GM23338 (cell line): Measurements from ENCODE around the gene PLA2G12A. TPM values are rescaled to one million over a fixed set of nuclear protein-coding genes. Genes with fewer than 3 reads are reported as not detected.

ENCODE experiments used
- ATAC-seq: fragments of 200-7000 bp; cut with Tn5 transposase; 3 replicates; pipeline ENCODE4 v1.9.1; 2020
- DNase-seq: peaks from one replicate; pipeline ENCODE4 v3.0.0-alpha.2; 2015; ENCODE audit warnings: low spot score
- H2AFZ ChIP-seq: fragments of 200-600 bp; sonication (generic); 2 replicates; pipeline ENCODE4 v1.8.0; 2016; ENCODE audit warnings: antibody characterized with exemption, mild to moderate bottlenecking, moderate library complexity
- H3F3A ChIP-seq: fragments of 200-600 bp; sonication (generic); replicated peaks from 2 replicates; pipeline ENCODE4 v1.8.0; 2017; ENCODE audit warnings: antibody characterized with exemption, mixed run types, low read depth
- H3K27ac ChIP-seq: fragments of 200-600 bp; sonication (generic); 2 replicates; pipeline ENCODE4 v1.6.1; 2016; ENCODE audit warnings: low read depth
- H3K27me3 ChIP-seq: fragments of 200-600 bp; sonication (generic); 2 replicates; pipeline ENCODE4 v1.8.0; 2016; ENCODE audit warnings: mild to moderate bottlenecking, mixed run types, moderate library complexity; ENCODE audit not compliant: insufficient read depth
- H3K36me3 ChIP-seq: fragments of 200-600 bp; sonication (generic); 2 replicates; pipeline ENCODE4 v1.8.0; 2016; ENCODE audit warnings: mild to moderate bottlenecking; ENCODE audit not compliant: insufficient read depth
- H3K4me1 ChIP-seq: fragments of 200-600 bp; sonication (generic); 2 replicates; pipeline ENCODE4 v1.8.0; 2016; ENCODE audit warnings: mild to moderate bottlenecking, moderate library complexity; ENCODE audit not compliant: insufficient read depth
- H3K4me2 ChIP-seq: fragments of 200-600 bp; sonication (generic); 2 replicates; pipeline ENCODE4 v1.7.1; 2017; ENCODE audit warnings: mixed run types
- H3K4me3 ChIP-seq: fragments of 200-600 bp; sonication (generic); 2 replicates; pipeline ENCODE4 v1.6.1; 2016; ENCODE audit warnings: mixed run types
- H3K79me2 ChIP-seq: fragments of 200-600 bp; sonication (generic); replicated peaks from 2 replicates; pipeline ENCODE4 v1.8.0; 2017; ENCODE audit warnings: mild to moderate bottlenecking; ENCODE audit not compliant: insufficient read depth
- H3K9me2 ChIP-seq: fragments of 200-600 bp; sonication (generic); 2 replicates; pipeline ENCODE4 v1.8.0; 2017; ENCODE audit not compliant: insufficient read depth
- H4K20me1 ChIP-seq: fragments of 200-600 bp; sonication (generic); replicated peaks from 2 replicates; pipeline ENCODE4 v1.8.0; 2017; ENCODE audit warnings: mild to moderate bottlenecking; ENCODE audit not compliant: insufficient read depth
- H3K27ac Mint-ChIP-seq: 2 replicates; pipeline ENCODE4 v1.8.0; 2020; ENCODE audit warnings: inconsistent platforms, mild to moderate bottlenecking, moderate library complexity, mixed read lengths
- H3K27me3 Mint-ChIP-seq: 3 replicates; pipeline ENCODE4 v1.8.0; 2022; ENCODE audit warnings: low read depth, mild to moderate bottlenecking, moderate library complexity, mixed read lengths, inconsistent platforms; ENCODE audit not compliant: insufficient read depth, poor library complexity
- H3K36me3 Mint-ChIP-seq: 3 replicates; pipeline ENCODE4 v1.8.0; 2021; ENCODE audit warnings: low read depth, mild to moderate bottlenecking, inconsistent platforms, moderate library complexity, mixed read lengths
- H3K4me1 Mint-ChIP-seq: 3 replicates; pipeline ENCODE4 v1.8.0; 2020; ENCODE audit warnings: mild to moderate bottlenecking, inconsistent platforms, mixed read lengths
- H3K4me3 Mint-ChIP-seq: 3 replicates; pipeline ENCODE4 v1.8.0; 2021; ENCODE audit warnings: moderate library complexity, mild to moderate bottlenecking, inconsistent platforms, mixed read lengths
- H3K9me3 Mint-ChIP-seq: 3 replicates; pipeline ENCODE4 v1.8.0; 2020; ENCODE audit warnings: moderate library complexity, mild to moderate bottlenecking, inconsistent platforms, mixed read lengths
- CREB1 ChIP-seq: fragments of 250-450 bp; sonication (Bioruptor Pico); IDR thresholded peaks from 2 replicates; pipeline ENCODE4 v1.5.0; 2020; ENCODE audit warnings: low read depth, mild to moderate bottlenecking, moderate library complexity
- CTCF ChIP-seq, 2 experiments: fragments of 200-600 bp in 1 of 2; sonication (generic) in 1 of 2; conservative IDR thresholded peaks; 2 replicates each; pipeline versions ENCODE4 v1.5.1 to v1.6.1; 2016 to 2017; ENCODE audit warnings: antibody characterized with exemption in 2 of 2, low read depth in 2 of 2, mild to moderate bottlenecking in 2 of 2, moderate library complexity in 1 of 2
- ETS1 ChIP-seq: IDR thresholded peaks from 2 replicates; pipeline ENCODE4 v1.6.1; 2016; ENCODE audit warnings: antibody characterized with exemption
- EZH2 ChIP-seq: fragments of 200-600 bp; sonication (generic); IDR thresholded peaks from one replicate; pipeline ENCODE4 v1.8.0; 2017; ENCODE audit warnings: antibody characterized with exemption, mild to moderate bottlenecking, low read depth; ENCODE audit not compliant: unreplicated experiment
- EZH2phosphoT487 ChIP-seq: fragments of 200-600 bp; sonication (generic); IDR thresholded peaks from one replicate; pipeline ENCODE4 v1.8.1; 2018; ENCODE audit warnings: antibody characterized with exemption; ENCODE audit not compliant: unreplicated experiment
- JUNB ChIP-seq: IDR thresholded peaks from one replicate; pipeline ENCODE4 v1.6.1; 2016; ENCODE audit warnings: antibody characterized with exemption; ENCODE audit not compliant: unreplicated experiment
- NANOG ChIP-seq: IDR thresholded peaks from 2 replicates; pipeline ENCODE4 v1.6.1; 2016; ENCODE audit warnings: antibody characterized with exemption, borderline replicate concordance
- POLR2AphosphoS5 ChIP-seq: IDR thresholded peaks from 2 replicates; pipeline ENCODE4 v1.6.1; 2016; ENCODE audit warnings: antibody characterized with exemption, low read depth
- REST ChIP-seq: IDR thresholded peaks from one replicate; pipeline ENCODE4 v1.6.1; 2018; ENCODE audit warnings: antibody characterized with exemption; ENCODE audit not compliant: unreplicated experiment
- STAT1 ChIP-seq: IDR thresholded peaks from one replicate; pipeline ENCODE4 v1.6.1; 2016; ENCODE audit warnings: antibody characterized with exemption; ENCODE audit not compliant: unreplicated experiment
- ZNF114 ChIP-seq: fragments of 250-450 bp; sonication (Bioruptor Pico); IDR thresholded peaks from 2 replicates; pipeline ENCODE4 v1.5.0; 2020; ENCODE audit warnings: mild to moderate bottlenecking, moderate library complexity
- ZNF331 ChIP-seq: fragments of 250-450 bp; sonication (Bioruptor Pico); IDR thresholded peaks from 2 replicates; pipeline ENCODE4 v1.5.0; 2020; ENCODE audit warnings: low read depth, mild to moderate bottlenecking, moderate library complexity
- ZNF462 ChIP-seq: fragments of 250-450 bp; sonication (Bioruptor Pico); IDR thresholded peaks from 2 replicates; pipeline ENCODE4 v1.5.0; 2020; ENCODE audit warnings: mild to moderate bottlenecking, moderate library complexity
- polyA plus RNA-seq: library from polyadenylated mRNA; unstranded; fragments of >200 nt; fragmentation: Nextera tagmentation; extraction: Ambion mirVana; gene quantifications from 2 replicates; pipeline ENCODE4 v1.2.1, GENCODE V29; 2016
- total RNA-seq: library from RNA; depleted of rRNA; stranded (reverse); fragments of >200 nt; shearing (Covaris generic); gene quantifications from 2 replicates; pipeline ENCODE4 v1.2.3, GENCODE V29; 2014

PLA2G12A gene
- total and polyA plus RNA-seq, 2 experiments from 2014 or later = 30.8 to 70.7 TPM

GRCh38 chr4:109754093-109754857 lies 24.4 kb upstream of the PLA2G12A start:
- Histone ChIP-seq H3K27me3 (no peaks in the 10 kb centered on the region), H3F3A (no peaks in the 10 kb centered on the region), H3K27ac (no peak overlapping the region), H3K36me3 (no peaks in the 10 kb centered on the region), H4K20me1 (no peaks in the 10 kb centered on the region), H2AFZ (no peak overlapping the region), H3K79me2 (no peaks in the 10 kb centered on the region), H3K4me2 (no peak overlapping the region), H3K9me2 (no peaks in the 10 kb centered on the region; the same call in 1 of the 2 replicates), H3K4me1 (no peaks in the 10 kb centered on the region), H3K4me3 (no peak overlapping the region)
- Mint-ChIP-seq H3K27me3 (peaks cover 3% of the 10 kb centered on the region), H3K27ac (no peak overlapping the region), H3K9me3 (no peaks in the 10 kb centered on the region), H3K4me3 (no peak overlapping the region), H3K4me1 (no peaks in the 10 kb centered on the region; the same call in 2 of the 3 replicates), H3K36me3 (no peaks in the 10 kb centered on the region)
- DNase-seq (no peak), ATAC-seq (peak; percentile 36; the same call in 1 of the 3 replicates)
- TF ChIP-seq CTCF (conservative IDR thresholded peaks at IDR 0.05; ENCODE audit: low read depth in 2 of 2) (no peak), EZH2phosphoT487 (no peak), ZNF114 (CRISPR knock-in tag) (no peak), NANOG (no peak), CREB1 (CRISPR knock-in tag) (no peak), ETS1 (no peak), JUNB (no peak), ZNF331 (CRISPR knock-in tag) (no peak), POLR2AphosphoS5 (no peak), REST (no peak), ZNF462 (CRISPR knock-in tag) (no peak), STAT1 (no peak), EZH2 (no peak)
